ENCODE results near the gene ELOVL2.

- TF ChIP-seq EZH2 (IDR thresholded peaks at IDR 0.05; ENCODE audit: borderline replicate concordance, insufficient read depth, low read depth, low read length, poor library complexity, severe bottlenecking): no peak
- TF ChIP-seq CTCF (IDR thresholded peaks at IDR 0.05): no peak
These were observed 75.3 kb downstream of the ELOVL2 start for GRCh38 chr6:10968776-10969175.

Measured in B cell (primary cell).